Kidney (tissue), 14 donors: ENCODE data around the gene PDCD5. TPM values are rescaled to one million over a fixed set of nuclear protein-coding genes. Genes with fewer than 3 reads are reported as not detected.
"Not testable (repeated sequence)": the region's sequence is repeated elsewhere in the genome, so short reads cannot be mapped to it uniquely, and the experiment has no call there.

ENCODE experiments used
- DNase-seq, 5 donors: peaks; one replicate each; pipeline ENCODE4 v3.0.0-alpha.2; 2013 to 2020
- FAIRE-seq: peaks from 2 replicates; lab custom pipeline; 2012; peaks lifted over from hg19 to GRCh38; lab: Jason Lieb, UNC
- H3K27ac ChIP-seq, 2 donors: one replicate each; pipeline ENCODE4 v1.7.0; 2013; ENCODE audit warnings: low read depth in 2 of 2, low read length in 2 of 2, inconsistent platforms in 1 of 2
- H3K27me3 ChIP-seq: one replicate; pipeline ENCODE4 v1.7.1; 2013; ENCODE audit warnings: low read length, inconsistent platforms; ENCODE audit not compliant: control insufficient read depth, insufficient read depth
- H3K36me3 ChIP-seq, 3 donors: one replicate each; pipeline versions ENCODE4 v1.7.0 to v1.7.1; 2013; ENCODE audit warnings: low read length in 3 of 3, control low read depth in 1 of 3, inconsistent platforms in 1 of 3; ENCODE audit not compliant: insufficient read depth in 3 of 3, control insufficient read depth in 2 of 3
- H3K4me1 ChIP-seq, 3 donors: one replicate each; pipeline versions ENCODE4 v1.7.0 to v1.7.1; 2013; ENCODE audit warnings: low read length in 3 of 3, inconsistent platforms in 1 of 3, low read depth in 1 of 3; ENCODE audit not compliant: control insufficient read depth in 2 of 3, insufficient read depth in 2 of 3
- H3K4me3 ChIP-seq, 3 donors: one replicate each; pipeline versions ENCODE4 v1.7.0 to v1.8.1; 2013; ENCODE audit warnings: low read length in 3 of 3, control low read depth in 1 of 3, inconsistent platforms in 1 of 3
- H3K9ac ChIP-seq, 3 donors: one replicate each; pipeline versions ENCODE4 v1.7.0 to v1.7.1; 2013; ENCODE audit warnings: low read length in 3 of 3, control low read depth in 1 of 3, inconsistent platforms in 1 of 3
- H3K9me3 ChIP-seq, 3 donors: one replicate each; pipeline versions ENCODE4 v1.7.0 to v1.7.1; 2013; ENCODE audit warnings: low read length in 3 of 3, control low read depth in 1 of 3, inconsistent platforms in 1 of 3; ENCODE audit not compliant: control insufficient read depth in 2 of 3, insufficient read depth in 1 of 3
- intact Hi-C: fragments of 100-400 bp; cut with DNase I; formaldehyde crosslinking; loops from one replicate; pipeline ENCODE4 v1.11.1; 2022
- polyA plus RNA-seq: library from polyadenylated mRNA; stranded (reverse); fragments of 350-450 nt; fragmentation: Illumina TruSeq; extraction: RNeasy Lipid Tissue Mini Kit (QIAGEN cat#74804); gene quantifications from one replicate; pipeline ENCODE4 v1.2.3, GENCODE V29; 2014; ENCODE audit warnings: low read depth, low replicate concordance; ENCODE audit not compliant: insufficient read depth
- total RNA-seq: library from RNA; stranded (reverse); fragmentation: NEBNext Ultra II Directional; extraction: Animal tissue kit (Norgen Biotek cat#: 25700); gene quantifications from one replicate; pipeline ENCODE4 v1.2.1, GENCODE V29; 2021
- TF ChIP-seq, protein P1 (sequence below): IDR thresholded peaks from 3 replicates; pipeline ENCODE4 v1.5.1; 2012; ENCODE audit warnings: mild to moderate bottlenecking, moderate library complexity, borderline replicate concordance; ENCODE audit not compliant: insufficient read depth; ENCODE audit errors: extremely low read depth
- donor health status: control.
- donor health status: control.
- donor health status: control.
- donor health status: control.
- donor health status: control.
- donor health status: DM: yes; HTN: yes; CAD: no.
- donor health status: Normal renal cell carcinoma (clear cell type).

PDCD5 gene
- total and polyA plus RNA-seq, 2 donors from 2014 or later = 62.6 to 116 TPM

DNA sequence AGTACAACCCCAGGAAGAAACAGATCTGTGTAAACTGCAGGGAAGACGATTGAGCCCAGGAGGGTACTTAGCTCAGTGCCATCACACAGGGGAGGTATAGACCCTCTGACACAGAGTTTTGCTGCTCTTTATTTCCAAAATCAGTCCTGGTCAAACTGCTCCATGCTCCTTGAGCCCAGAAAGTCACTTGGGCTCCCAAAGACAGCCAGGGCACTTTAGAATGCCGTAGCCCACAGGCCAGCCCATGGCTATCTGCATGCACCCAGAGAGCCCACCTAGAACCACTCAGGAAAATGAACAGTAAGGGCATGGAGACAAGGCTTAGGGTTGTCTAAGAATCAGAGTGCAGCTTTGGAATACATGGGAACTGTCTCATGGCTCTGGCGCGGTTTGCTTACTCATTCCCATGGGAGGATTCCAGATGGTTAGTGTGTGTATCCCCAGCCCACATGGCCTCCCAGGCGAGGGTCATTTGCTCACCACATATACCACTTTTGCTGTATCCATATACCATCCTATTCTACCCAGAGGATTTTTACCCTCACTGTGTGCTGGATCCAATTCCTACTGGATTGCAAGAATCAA lies 14.7 kb upstream of the PDCD5 start:
- FAIRE-seq = no peak
- H3K4me1 ChIP-seq = no peaks in the 10 kb centered on the region
- intact Hi-C loops = no loop called here
- no peak overlapping the region for H3K4me3 ChIP-seq
- TF ChIP-seq, protein P1, sequence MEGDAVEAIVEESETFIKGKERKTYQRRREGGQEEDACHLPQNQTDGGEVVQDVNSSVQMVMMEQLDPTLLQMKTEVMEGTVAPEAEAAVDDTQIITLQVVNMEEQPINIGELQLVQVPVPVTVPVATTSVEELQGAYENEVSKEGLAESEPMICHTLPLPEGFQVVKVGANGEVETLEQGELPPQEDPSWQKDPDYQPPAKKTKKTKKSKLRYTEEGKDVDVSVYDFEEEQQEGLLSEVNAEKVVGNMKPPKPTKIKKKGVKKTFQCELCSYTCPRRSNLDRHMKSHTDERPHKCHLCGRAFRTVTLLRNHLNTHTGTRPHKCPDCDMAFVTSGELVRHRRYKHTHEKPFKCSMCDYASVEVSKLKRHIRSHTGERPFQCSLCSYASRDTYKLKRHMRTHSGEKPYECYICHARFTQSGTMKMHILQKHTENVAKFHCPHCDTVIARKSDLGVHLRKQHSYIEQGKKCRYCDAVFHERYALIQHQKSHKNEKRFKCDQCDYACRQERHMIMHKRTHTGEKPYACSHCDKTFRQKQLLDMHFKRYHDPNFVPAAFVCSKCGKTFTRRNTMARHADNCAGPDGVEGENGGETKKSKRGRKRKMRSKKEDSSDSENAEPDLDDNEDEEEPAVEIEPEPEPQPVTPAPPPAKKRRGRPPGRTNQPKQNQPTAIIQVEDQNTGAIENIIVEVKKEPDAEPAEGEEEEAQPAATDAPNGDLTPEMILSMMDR = no peak
- H3K9ac ChIP-seq = no peak overlapping the region
- H3K36me3 ChIP-seq = no peaks in the 10 kb centered on the region
- no peak overlapping the region for H3K27ac ChIP-seq
- no peaks in the 10 kb centered on the region for H3K27me3 ChIP-seq
- DNase-seq = no peak
- H3K9me3 ChIP-seq = no peaks in the 10 kb centered on the region

DNA sequence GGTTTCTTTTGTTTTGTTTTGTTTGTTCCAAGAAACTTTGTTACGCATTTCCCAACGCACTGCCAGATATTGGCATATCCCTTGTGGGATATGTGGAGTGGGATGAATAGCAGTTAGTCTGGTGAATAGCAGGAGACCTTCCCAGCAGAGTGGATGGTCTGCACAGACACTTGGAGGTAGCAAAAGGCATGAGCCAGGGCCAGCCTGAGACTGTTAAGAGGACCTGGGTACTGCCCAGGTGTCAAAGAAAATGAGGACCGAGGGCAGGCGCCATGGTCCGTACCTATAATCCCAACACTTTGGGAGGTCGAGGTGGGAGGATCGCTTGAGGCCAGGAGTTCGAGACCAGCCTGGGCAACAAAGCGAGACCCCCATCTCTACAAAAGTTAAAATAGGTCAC lies 13.5 kb upstream of the PDCD5 start:
- no peak for DNase-seq

DNA sequence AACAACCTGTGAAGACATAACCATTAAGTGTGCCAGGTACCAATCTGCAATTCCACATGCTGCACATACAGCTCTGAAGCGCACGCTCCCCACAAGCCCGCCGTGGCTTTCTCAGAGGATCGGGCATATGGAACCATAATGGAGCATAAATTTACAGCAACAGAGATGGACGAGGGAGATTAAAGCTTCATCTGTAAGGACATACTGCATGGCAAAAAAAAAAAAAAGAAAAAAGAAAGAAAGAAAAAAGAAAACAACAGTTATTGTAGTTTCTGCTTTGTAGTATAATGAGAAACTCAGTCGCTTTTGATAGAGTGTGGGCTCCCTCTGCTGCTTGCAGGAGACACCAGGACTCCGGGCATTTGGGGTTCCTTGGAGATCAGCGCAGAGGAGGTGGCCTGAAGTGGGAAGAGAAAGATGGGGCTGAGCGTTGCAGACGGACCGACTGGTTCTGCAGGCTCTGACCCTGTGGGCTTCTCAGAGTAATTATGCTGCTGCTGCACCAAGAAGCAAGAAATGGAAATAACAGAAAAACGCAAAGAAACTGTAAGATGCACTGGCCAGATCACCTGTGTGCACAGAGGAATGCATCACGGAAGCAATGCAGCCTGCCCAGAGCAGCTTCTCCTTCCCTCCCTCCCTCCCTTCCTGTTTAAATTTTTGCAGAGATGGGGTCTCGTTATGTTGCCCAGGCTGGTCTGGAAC lies 10.8 kb upstream of the PDCD5 start:
- TF ChIP-seq, protein P1 = peak; percentile 51
- FAIRE-seq (no peak), DNase-seq (peak in 4 of 5 donors; percentile 57 to 81 (median 70))
- H3K27ac ChIP-seq = no peak overlapping the region
- H3K9me3 ChIP-seq = no peaks in the 10 kb centered on the region
- no peak overlapping the region for H3K9ac ChIP-seq
- intact Hi-C loops = no loop called here
- H3K4me1 ChIP-seq = no peaks in the 10 kb centered on the region
- no peaks in the 10 kb centered on the region for H3K27me3 ChIP-seq
- no peak overlapping the region for H3K4me3 ChIP-seq
- no peaks in the 10 kb centered on the region for H3K36me3 ChIP-seq

More for the DNA sequence above, 13.5 kb upstream of the PDCD5 start:
- TF ChIP-seq, protein P1 = no peak
- no peak overlapping the region for H3K9ac ChIP-seq
- H3K36me3 ChIP-seq = no peaks in the 10 kb centered on the region
- H3K27me3 ChIP-seq = no peaks in the 10 kb centered on the region
- FAIRE-seq = no peak
- H3K4me1 ChIP-seq = no peaks in the 10 kb centered on the region
- no peak overlapping the region for H3K4me3 ChIP-seq
- no peak overlapping the region for H3K27ac ChIP-seq
- no peaks in the 10 kb centered on the region for H3K9me3 ChIP-seq
- intact Hi-C loops = no loop called here

DNA sequence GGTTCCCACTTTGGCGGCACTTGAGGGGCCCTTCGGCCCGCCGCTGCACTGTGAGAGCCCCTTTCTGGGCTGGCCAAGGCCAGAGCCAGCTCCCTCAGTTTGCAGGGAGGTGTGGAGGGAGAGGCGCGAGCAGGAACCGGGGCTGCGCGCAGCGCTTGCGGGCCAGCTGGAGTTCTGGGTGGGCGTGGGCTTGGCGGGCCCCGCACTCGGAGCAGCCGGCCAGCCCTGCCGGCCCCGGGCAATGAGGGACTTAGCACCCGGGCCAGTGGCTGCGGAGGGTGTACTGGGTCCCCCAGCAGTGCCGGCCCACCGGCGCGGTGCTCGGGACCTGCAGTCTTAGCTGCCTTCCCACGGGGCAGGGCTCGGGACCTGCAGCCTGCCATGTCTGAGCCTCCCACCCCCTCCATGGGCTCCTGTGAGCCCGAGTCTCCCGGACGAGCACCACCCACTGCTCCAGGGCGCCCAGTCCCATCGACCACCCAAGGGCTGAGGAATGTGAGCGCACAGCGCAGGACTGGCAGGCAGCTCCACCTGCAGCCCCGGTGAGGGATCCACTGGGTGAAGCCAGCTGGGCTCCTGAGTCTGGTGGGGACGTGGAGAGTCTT lies 9.4 kb upstream of the PDCD5 start:
- FAIRE-seq, H3K9me3 ChIP-seq, intact Hi-C loops, H3K36me3 ChIP-seq, H3K4me3 ChIP-seq, H3K27me3 ChIP-seq, H3K27ac ChIP-seq, DNase-seq, H3K4me1 ChIP-seq, H3K9ac ChIP-seq: not testable (repeated sequence)

DNA sequence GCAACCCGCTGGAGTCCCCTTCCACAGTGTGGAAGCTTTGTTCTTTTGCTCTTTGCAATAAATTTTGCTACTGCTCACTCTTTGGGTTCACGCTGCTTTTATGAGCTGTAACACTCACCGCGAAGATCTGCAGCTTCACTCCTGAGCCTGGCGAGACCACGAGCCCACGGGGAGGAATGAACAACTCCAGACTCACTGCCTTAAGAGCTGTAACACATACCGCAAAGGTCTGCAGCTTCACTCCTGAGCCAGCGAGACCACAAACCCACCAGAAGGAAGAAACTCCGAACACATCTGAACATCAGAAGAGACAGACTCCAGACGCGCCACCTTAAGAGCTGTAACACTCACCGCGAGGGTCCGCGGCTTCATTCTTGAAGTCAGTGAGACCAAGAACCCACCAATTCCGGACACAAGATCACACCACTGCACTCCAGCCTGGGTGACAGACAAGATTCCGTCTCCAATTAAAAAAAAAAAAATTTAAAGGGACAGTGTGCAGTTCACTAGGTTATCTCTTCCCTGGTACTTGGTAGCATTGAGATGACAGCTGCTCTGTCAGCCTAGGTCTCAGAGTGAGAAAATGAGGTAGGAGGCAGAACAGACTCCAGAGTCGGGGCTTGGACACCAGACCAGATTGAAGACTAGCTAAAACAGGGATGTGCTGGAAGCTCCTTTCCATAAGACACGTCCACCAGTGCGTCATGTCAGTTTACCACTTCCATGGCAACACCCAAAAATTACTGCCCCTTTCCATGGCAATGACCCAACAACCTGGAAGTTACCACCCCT lies 8.1 kb upstream of the PDCD5 start:
- H3K36me3 ChIP-seq, H3K9me3 ChIP-seq, H3K9ac ChIP-seq, H3K4me1 ChIP-seq, FAIRE-seq, H3K4me3 ChIP-seq, H3K27me3 ChIP-seq, DNase-seq, H3K27ac ChIP-seq, intact Hi-C loops: not testable (repeated sequence)
